ENCODE data around the gene CCDC192. TPM values are rescaled to one million over a fixed set of nuclear protein-coding genes. Genes with fewer than 3 reads are reported as not detected.
A peak's percentile ranks its signal among the peaks of the same experiment; 100 is the strongest.

Gene CCDC192
- total and polyA plus RNA-seq, 2 of the 4 experiments (the other 2 are of a cell fraction) = not detected

DNA sequence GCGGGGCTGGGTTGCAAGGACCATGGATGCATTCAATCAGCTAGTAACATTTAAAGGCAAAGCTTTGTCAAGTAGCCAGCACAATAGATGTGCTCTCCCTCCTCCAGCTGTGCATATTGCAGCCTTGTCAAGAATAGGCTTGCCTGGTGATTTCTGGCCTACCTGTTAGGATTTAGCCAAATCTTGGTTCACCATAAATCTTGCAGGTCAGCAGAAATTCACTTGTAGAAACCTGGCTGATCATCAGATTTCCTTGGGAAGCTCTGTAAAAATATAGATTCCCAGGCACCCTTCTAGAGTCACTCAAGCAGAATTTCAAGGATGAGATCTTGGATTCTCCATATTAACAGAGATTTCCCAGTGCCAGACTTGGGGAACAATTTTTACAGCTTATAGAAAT is 228.2 kb downstream of the CCDC192 start:
- ATAC-seq (ENCODE audit: low read depth) = no peak
- CTCF ChIA-PET = interaction anchor here (0.6 kb wide), 1 partner anchor 77 kb away, joined by 4 read pairs; no protein-coding TSS in a partner anchor
- no CpG with 5 or more reads among the region's 1 CpG for WGBS, 2 experiments (ENCODE audit: extremely low coverage in 2 of 2, insufficient read length in 1 of 2)

More for the DNA sequence above, 228.2 kb downstream of the CCDC192 start:
- Histone ChIP-seq H3K14ac (replicated peaks; ENCODE audit: low read depth, low read length) (no peak overlapping the region), H3K27me3 (ENCODE audit: control insufficient read depth, insufficient read depth, low read length) (no peaks in the 10 kb centered on the region), H2BK120ac (ENCODE audit: low read depth, low read length) (no peak overlapping the region), H3K23ac (ENCODE audit: low read depth, low read length) (no peak overlapping the region), H3K36me3 (ENCODE audit: control insufficient read depth, insufficient read depth, low read length) (no peaks in the 10 kb centered on the region), H3K56ac (ENCODE audit: extremely low read depth, insufficient read depth, low read length) (no peak overlapping the region), H3K18ac (ENCODE audit: low read depth, low read length) (no peak overlapping the region), H4K5ac (ENCODE audit: low read depth, low read length) (no peak overlapping the region), H3K9ac (ENCODE audit: low read depth, low read length) (no peak overlapping the region), H2BK5ac (ENCODE audit: low read depth, low read length, poor library complexity, severe bottlenecking) (no peak overlapping the region), H3K4me3 (ENCODE audit: insufficient read depth, low read depth, low read length) (no peak overlapping the region), H3K9me1 (ENCODE audit: insufficient read depth, low read length) (no peaks in the 10 kb centered on the region), H3K9me3 (ENCODE audit: control insufficient read depth, insufficient read depth, low read length) (no peaks in the 10 kb centered on the region), H3K27ac (ENCODE audit: insufficient read depth, low read length) (no peak overlapping the region), H3K79me1 (ENCODE audit: low read depth in 1 of 2, low read length in 2 of 2) (no peaks in the 10 kb centered on the region), H2BK15ac (ENCODE audit: low read depth, low read length) (no peak overlapping the region), H3K4me1 (ENCODE audit: control insufficient read depth, insufficient read depth, low read length) (peaks cover 3% of the 10 kb centered on the region), H3K4me2 (ENCODE audit: low read depth, low read length) (no peak overlapping the region), H2AFZ (replicated peaks; ENCODE audit: low read length, poor library complexity) (no peak overlapping the region), H4K91ac (ENCODE audit: insufficient read depth, low read depth, low read length) (no peak overlapping the region), H4K20me1 (ENCODE audit: insufficient read depth, low read length) (no peaks in the 10 kb centered on the region), H2BK20ac (ENCODE audit: low read depth, low read length) (no peak overlapping the region), H2AK9ac (replicated peaks; ENCODE audit: low read depth, low read length, poor library complexity) (no peak overlapping the region), H4K8ac (ENCODE audit: low read depth in 2 of 2, low read length in 2 of 2) (no peak overlapping the region), H3K4ac (ENCODE audit: low read depth, low read length) (no peak overlapping the region), H2AK5ac (ENCODE audit: low read depth, low read length) (no peak overlapping the region)
- dilution Hi-C loops (cut with HindIII; ENCODE audit: low sequenced_read_pairs, unreplicated experiment) (no loop called here), intact Hi-C loops (cut with micrococcal nuclease) (no loop called here), in situ Hi-C loops (cut with MboI; ENCODE audit: low sequenced_read_pairs) (no loop called here)
- POLR2A ChIA-PET (ENCODE audit: unreplicated experiment) = no interaction called here
- no peak for DNase-seq
- TF ChIP-seq CEBPB (IDR thresholded peaks at IDR 0.05; ENCODE audit: low read depth, low read length) (no peak), MAFK (IDR thresholded peaks at IDR 0.05; ENCODE audit: low read depth, low read length) (0 out of 2 replicates have a peak, but pooled peaks have one; percentile 6)
- no TSS peak for BruUV-seq (replicated peaks)

Measured in IMR-90 (cell line).